ENCODE data around the gene KIF3C. TPM values are rescaled to one million over a fixed set of nuclear protein-coding genes. Genes with fewer than 3 reads are reported as not detected.

The KIF3C gene
- total and polyA plus RNA-seq, 4 donors: 5.5 to 20.7 (median 10.0) TPM

Other genes with a start within 250 kb of the KIF3C start
- 10 to 100 TPM; 25.3 to 32.7 TPM for gene ASXL2, start 104.0 kb downstream of the KIF3C start, total RNA-seq
- 1 to 10 TPM; 1.4 to 3.0 TPM for gene ASXL2, start 104.0 kb downstream of the KIF3C start, polyA plus RNA-seq
- gene RAB10, start 51.6 kb upstream of the KIF3C start, total RNA-seq: 10 to 100 TPM; 90.5 to 92.4 TPM
- 10 to 100 TPM; 45.8 to 47.6 TPM for gene RAB10, start 51.6 kb upstream of the KIF3C start, polyA plus RNA-seq
- 1 to 10 TPM; 6.0 to 7.7 TPM for gene GAREM2, start 190.6 kb upstream of the KIF3C start, total RNA-seq
- 1 to 10 TPM; 1.3 to 1.6 TPM for gene GAREM2, start 190.6 kb upstream of the KIF3C start, polyA plus RNA-seq

Measured in aorta (tissue), 4 donors.